BLaER1 (cell line): ENCODE data around the gene RHOC.
A peak's percentile ranks its signal among the peaks of the same experiment; 100 is the strongest.

Source experiments
- H3K27ac ChIP-seq: shearing (Covaris generic); formaldehyde crosslinking; 2 replicates; pipeline ENCODE4 v1.8.1; 2022
- H3K27me3 ChIP-seq: shearing (Covaris generic); formaldehyde crosslinking; 2 replicates; pipeline ENCODE4 v1.8.1; 2022
- H3K36me3 ChIP-seq: shearing (Covaris generic); formaldehyde crosslinking; 2 replicates; pipeline ENCODE4 v1.8.1; 2022
- H3K4me1 ChIP-seq: shearing (Covaris generic); formaldehyde crosslinking; 2 replicates; pipeline ENCODE4 v1.8.1; 2022
- H3K4me2 ChIP-seq: shearing (Covaris generic); formaldehyde crosslinking; 2 replicates; pipeline ENCODE4 v1.8.1; 2022
- H3K4me3 ChIP-seq: shearing (Covaris generic); formaldehyde crosslinking; 2 replicates; pipeline ENCODE4 v1.8.1; 2022
- H3K9ac ChIP-seq: shearing (Covaris generic); formaldehyde crosslinking; 2 replicates; pipeline ENCODE4 v1.8.1; 2022
- H3K9me3 ChIP-seq: shearing (Covaris generic); formaldehyde crosslinking; 2 replicates; pipeline ENCODE4 v1.8.1; 2022
- H4K20me1 ChIP-seq: shearing (Covaris generic); formaldehyde crosslinking; 2 replicates; pipeline ENCODE4 v1.8.1; 2022
- Cebpa-rat ChIP-seq: shearing (Covaris generic); IDR thresholded peaks from 2 replicates; pipeline ENCODE4 v1.8.1; 2022

Gene RHOC

GRCh38 chr1:112693821-112694220 is 13.1 kb downstream of the RHOC start:
- peaks cover 98% of the 10 kb centered on the region for H3K36me3 ChIP-seq
- TF ChIP-seq Cebpa-rat, result no peak
- peaks cover 12% of the 10 kb centered on the region; the same call in 1 of the 2 replicates for H3K4me1 ChIP-seq
- peaks cover under 1% of the 10 kb centered on the region; the same call in 1 of the 2 replicates for H4K20me1 ChIP-seq
- no peak overlapping the region for H3K9ac ChIP-seq
- no peak overlapping the region for H3K4me2 ChIP-seq
- H3K9me3 ChIP-seq, result no peaks in the 10 kb centered on the region
- no peak overlapping the region for H3K4me3 ChIP-seq
- no peaks in the 10 kb centered on the region for H3K27me3 ChIP-seq
- no peak overlapping the region for H3K27ac ChIP-seq

- Histone ChIP-seq H3K4me1 (peaks cover 1% of the 10 kb centered on the region; the same call in 1 of the 2 replicates), H3K27ac (no peak overlapping the region), H3K4me2 (no peak overlapping the region), H3K36me3 (peaks cover 98% of the 10 kb centered on the region), H3K4me3 (no peak overlapping the region), H3K9me3 (no peaks in the 10 kb centered on the region), H3K9ac (0 out of 2 replicates have a peak overlapping the region, but pooled peaks have one; percentile 24), H3K27me3 (no peaks in the 10 kb centered on the region), H4K20me1 (peaks cover 12% of the 10 kb centered on the region)
- TF ChIP-seq Cebpa-rat, result no peak
Observed at GRCh38 chr1:112692681-112693080, 14.2 kb downstream of the RHOC start.

- Histone ChIP-seq H3K27me3 (no peaks in the 10 kb centered on the region), H3K27ac (no peak overlapping the region), H3K36me3 (peaks cover 83% of the 10 kb centered on the region), H3K4me2 (no peak overlapping the region), H4K20me1 (peaks cover 38% of the 10 kb centered on the region), H3K9me3 (no peaks in the 10 kb centered on the region), H3K9ac (no peak overlapping the region), H3K4me1 (peaks cover 13% of the 10 kb centered on the region), H3K4me3 (no peak overlapping the region)
- no peak for TF ChIP-seq Cebpa-rat
Observed at GRCh38 chr1:112689842-112690237, 17.1 kb downstream of the RHOC start.

- Histone ChIP-seq H3K9ac (no peak overlapping the region), H3K27ac (no peak overlapping the region), H3K36me3 (peaks cover 78% of the 10 kb centered on the region), H3K4me2 (no peak overlapping the region), H3K4me3 (no peak overlapping the region), H3K27me3 (no peaks in the 10 kb centered on the region), H4K20me1 (peaks cover 38% of the 10 kb centered on the region), H3K4me1 (peaks cover 13% of the 10 kb centered on the region), H3K9me3 (no peaks in the 10 kb centered on the region)
- no peak for TF ChIP-seq Cebpa-rat
Observed at GRCh38 chr1:112689196-112689841, 17.6 kb downstream of the RHOC start.

- H3K9me3 ChIP-seq, result no peaks in the 10 kb centered on the region
- H3K27ac ChIP-seq, result no peak overlapping the region
- peaks cover 73% of the 10 kb centered on the region for H3K36me3 ChIP-seq
- H3K4me1 ChIP-seq, result peaks cover 13% of the 10 kb centered on the region
- H3K4me3 ChIP-seq, result no peak overlapping the region
- H4K20me1 ChIP-seq, result peaks cover 38% of the 10 kb centered on the region
- H3K27me3 ChIP-seq, result no peaks in the 10 kb centered on the region
- H3K4me2 ChIP-seq, result no peak overlapping the region
- H3K9ac ChIP-seq, result no peak overlapping the region
- TF ChIP-seq Cebpa-rat, result no peak
Observed at GRCh38 chr1:112688781-112689193, 18.1 kb downstream of the RHOC start.

GRCh38 chr1:112687785-112688496 is 19.0 kb downstream of the RHOC start:
- no peak overlapping the region for H3K9ac ChIP-seq
- H3K27ac ChIP-seq, result no peak overlapping the region
- peaks cover 13% of the 10 kb centered on the region for H3K4me1 ChIP-seq
- H3K4me3 ChIP-seq, result no peak overlapping the region
- H3K36me3 ChIP-seq, result peaks cover 71% of the 10 kb centered on the region
- peaks cover 43% of the 10 kb centered on the region for H4K20me1 ChIP-seq
- no peak overlapping the region for H3K4me2 ChIP-seq
- no peaks in the 10 kb centered on the region for H3K9me3 ChIP-seq
- no peak for TF ChIP-seq Cebpa-rat
- H3K27me3 ChIP-seq, result no peaks in the 10 kb centered on the region

GRCh38 chr1:112687361-112687760 is 19.6 kb downstream of the RHOC start:
- Histone ChIP-seq H3K9me3 (no peaks in the 10 kb centered on the region), H3K36me3 (peaks cover 71% of the 10 kb centered on the region), H3K9ac (no peak overlapping the region), H3K4me2 (no peak overlapping the region), H4K20me1 (peaks cover 47% of the 10 kb centered on the region), H3K4me1 (peaks cover 13% of the 10 kb centered on the region), H3K27ac (no peak overlapping the region), H3K27me3 (no peaks in the 10 kb centered on the region), H3K4me3 (no peak overlapping the region)
- TF ChIP-seq Cebpa-rat, result no peak

- Histone ChIP-seq H3K27me3 (no peaks in the 10 kb centered on the region), H3K9ac (no peak overlapping the region), H3K36me3 (peaks cover 69% of the 10 kb centered on the region)
Observed at GRCh38 chr1:112686835-112687234, 20.1 kb downstream of the RHOC start.

GRCh38 chr1:112686417-112686816 is 20.5 kb downstream of the RHOC start:
- no peak overlapping the region for H3K9ac ChIP-seq
- TF ChIP-seq Cebpa-rat, result no peak
- no peaks in the 10 kb centered on the region for H3K27me3 ChIP-seq
- H3K36me3 ChIP-seq, result peaks cover 65% of the 10 kb centered on the region
- H3K4me1 ChIP-seq, result peaks cover 13% of the 10 kb centered on the region
- H4K20me1 ChIP-seq, result peaks cover 47% of the 10 kb centered on the region
- H3K27ac ChIP-seq, result no peak overlapping the region
- H3K4me3 ChIP-seq, result no peak overlapping the region
- no peaks in the 10 kb centered on the region for H3K9me3 ChIP-seq
- H3K4me2 ChIP-seq, result peak overlapping the region; percentile 37

More at GRCh38 chr1:112686835-112687234, 20.1 kb downstream of the RHOC start:
- H4K20me1 ChIP-seq, result peaks cover 47% of the 10 kb centered on the region
- no peak overlapping the region for H3K4me3 ChIP-seq
- peaks cover 13% of the 10 kb centered on the region for H3K4me1 ChIP-seq
- H3K27ac ChIP-seq, result no peak overlapping the region
- TF ChIP-seq Cebpa-rat, result no peak
- H3K9me3 ChIP-seq, result no peaks in the 10 kb centered on the region
- H3K4me2 ChIP-seq, result no peak overlapping the region

GRCh38 chr1:112685913-112686312 is 21.0 kb downstream of the RHOC start:
- Histone ChIP-seq H3K4me1 (peaks cover 13% of the 10 kb centered on the region), H3K9me3 (no peaks in the 10 kb centered on the region), H3K4me3 (no peak overlapping the region), H3K36me3 (peaks cover 64% of the 10 kb centered on the region), H4K20me1 (peaks cover 47% of the 10 kb centered on the region), H3K27me3 (no peaks in the 10 kb centered on the region), H3K27ac (no peak overlapping the region), H3K4me2 (peak overlapping the region; percentile 37), H3K9ac (no peak overlapping the region)
- TF ChIP-seq Cebpa-rat, result no peak
